Raji (cell line): ENCODE measurements around the gene TADA2B.

Source experiments
- POLR2A ChIP-seq: IDR thresholded peaks from 2 replicates; pipeline ENCODE4 v1.6.1; 2011; ENCODE audit warnings: low read depth, low read length, control low read depth; ENCODE audit not compliant: insufficient read depth

The TADA2B gene

DNA sequence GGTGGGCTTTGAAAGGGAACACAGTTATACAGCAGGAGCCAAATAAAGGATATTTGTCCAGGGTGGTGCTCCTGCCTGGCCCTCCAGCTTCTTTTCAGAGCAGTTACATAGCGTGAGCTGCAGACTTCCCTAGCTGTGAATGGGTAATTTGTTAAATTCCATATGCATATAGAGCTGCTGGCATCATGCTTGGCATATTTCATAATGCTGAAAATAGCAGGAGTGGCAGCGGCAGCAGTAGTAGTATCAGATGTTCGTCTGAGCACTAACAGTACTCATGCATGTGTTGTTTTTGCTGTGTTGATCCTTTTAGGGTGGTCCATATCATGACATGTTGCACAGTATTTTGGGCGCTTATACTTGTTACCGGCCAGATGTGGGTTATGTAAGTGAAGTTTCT is 33.6 kb upstream of the TADA2B start:
- TF ChIP-seq POLR2A = no peak

DNA sequence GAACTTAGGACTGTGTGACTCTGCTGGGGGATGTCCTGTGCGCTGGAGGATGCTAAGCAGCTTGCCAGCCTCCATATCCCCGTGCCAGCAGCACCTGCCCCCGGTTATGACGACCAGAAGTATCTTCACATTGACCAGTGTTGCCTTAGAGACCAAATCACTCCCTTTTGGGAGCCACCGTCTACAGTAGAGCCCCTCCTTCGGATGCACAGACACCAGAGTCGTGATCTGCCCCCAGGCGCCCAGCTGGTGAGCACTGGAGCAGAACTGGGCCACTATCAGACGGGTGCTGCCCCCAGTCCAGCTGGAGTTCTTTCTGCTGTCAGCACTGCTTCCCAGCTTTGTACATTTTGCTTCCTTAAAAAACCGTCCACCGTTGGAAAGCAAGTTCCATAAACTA is 30.0 kb upstream of the TADA2B start:
- no peak for TF ChIP-seq POLR2A

DNA sequence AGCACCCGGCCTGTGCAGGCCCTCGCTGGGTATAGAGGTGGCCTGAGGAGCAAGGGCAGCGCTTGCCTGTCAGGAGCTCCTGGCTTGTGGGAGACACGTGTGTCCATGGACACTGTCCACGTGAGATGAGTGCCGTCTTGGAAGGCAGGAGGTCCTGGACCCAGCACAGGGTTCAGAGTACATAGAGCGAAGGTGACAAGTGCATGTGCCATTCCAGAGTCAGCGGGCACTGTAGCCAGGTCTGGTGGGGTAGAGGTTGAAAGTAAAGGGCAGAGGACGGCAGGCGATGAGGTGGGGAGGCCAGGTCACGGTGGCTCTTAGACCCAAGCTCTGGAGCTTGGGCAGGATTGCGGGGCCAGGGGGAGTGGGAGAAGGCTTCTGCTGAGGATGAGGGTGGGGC is 28.4 kb upstream of the TADA2B start:
- no peak for TF ChIP-seq POLR2A

DNA sequence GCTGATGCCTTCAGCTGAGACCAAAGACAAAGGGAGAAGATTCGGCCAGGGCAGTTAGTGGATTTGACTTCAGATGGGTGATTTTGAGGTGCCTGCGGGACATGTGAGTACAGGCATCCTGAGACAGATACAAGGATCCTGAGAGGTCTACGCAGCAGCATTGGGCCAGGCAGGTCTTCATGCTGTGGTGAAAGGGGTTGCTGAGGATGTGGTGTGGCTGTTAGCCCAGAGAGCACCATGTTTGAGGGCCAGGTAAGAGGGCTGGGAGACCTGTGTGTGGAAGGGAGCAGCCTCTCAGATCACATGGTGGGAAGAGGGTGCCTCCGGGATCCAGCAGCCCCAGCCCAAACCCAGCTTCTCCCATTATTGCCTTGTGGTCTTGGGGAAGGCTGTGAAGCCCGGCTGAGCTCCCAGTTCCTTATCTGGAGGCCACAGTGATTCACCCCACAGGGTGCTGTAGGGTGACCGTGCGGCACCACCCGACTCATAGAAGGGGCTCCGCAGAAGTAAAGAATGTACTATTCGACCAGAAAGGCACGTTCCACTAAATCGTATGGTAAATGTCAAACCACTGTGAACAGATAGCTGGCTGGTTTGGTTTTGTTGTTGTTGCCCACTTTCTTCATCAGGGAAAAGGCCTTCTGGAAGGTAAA is 27.7 kb upstream of the TADA2B start:
- TF ChIP-seq POLR2A = no peak

DNA sequence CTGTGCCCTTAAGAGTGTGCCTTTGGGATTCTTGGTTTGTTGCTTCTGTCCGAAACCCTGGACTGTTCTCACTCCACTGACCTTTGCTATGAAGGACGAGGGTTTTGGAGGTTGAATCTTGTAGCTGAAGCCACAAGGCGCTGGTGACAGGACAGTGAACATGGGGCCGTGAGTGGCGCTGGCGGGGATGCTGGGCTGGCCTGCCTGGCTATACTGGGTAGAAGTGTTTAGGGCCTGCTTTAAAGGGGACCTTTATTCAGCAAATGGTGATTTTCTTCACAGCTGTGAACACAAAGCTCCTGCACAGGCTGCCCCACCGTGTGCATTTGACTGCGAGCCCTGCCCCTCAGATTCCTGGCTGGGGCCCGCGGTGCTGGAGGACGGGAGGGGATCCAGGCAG is 27.1 kb upstream of the TADA2B start:
- TF ChIP-seq POLR2A = no peak

DNA sequence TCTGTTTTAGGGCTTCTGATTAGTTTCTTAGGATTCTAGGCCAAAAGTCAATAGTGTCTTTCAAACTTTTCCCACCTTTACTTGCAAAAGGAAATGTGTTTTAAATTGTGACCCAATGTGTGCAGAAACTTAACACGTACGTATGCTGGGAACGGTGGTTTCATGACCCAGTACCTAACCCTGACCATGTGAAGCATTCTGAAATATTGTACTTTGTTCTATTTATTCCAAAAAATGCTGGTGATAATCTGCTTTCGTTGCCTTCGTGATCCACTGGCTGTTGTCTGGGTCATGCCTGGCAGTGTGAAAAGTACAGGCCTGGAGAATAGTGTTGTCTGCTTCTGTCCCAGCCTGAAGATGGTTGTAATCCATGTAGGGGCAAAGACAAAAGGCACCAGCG is 26.7 kb upstream of the TADA2B start:
- no peak for TF ChIP-seq POLR2A

DNA sequence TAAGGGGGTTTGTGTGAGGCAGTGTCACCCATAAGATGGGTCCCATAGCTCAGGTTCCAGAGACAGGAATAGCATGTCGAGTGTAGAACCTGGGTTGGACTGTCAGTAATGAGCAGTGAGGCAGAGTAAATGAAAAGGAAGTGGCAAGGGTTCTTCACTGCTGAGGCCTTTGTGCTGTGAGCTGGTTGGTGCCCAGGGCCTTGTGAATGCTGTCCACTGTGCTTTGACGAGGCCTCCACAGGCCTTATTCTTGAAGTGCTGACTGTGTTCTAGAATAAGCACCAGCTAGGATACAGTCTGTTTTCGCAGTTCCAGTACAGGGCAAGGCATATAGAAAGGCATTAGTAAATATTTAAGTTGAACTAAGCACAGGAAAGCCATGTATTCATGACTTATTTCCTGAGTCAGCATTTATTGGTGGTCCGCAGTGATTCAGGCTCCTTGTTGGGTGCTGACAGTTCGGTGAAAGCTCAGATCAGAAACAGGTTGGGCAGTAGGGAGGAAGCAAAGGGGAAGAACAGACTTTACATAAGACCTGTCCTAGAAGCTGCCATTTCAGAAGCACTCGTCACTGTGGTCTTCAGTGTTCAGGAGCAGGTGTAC is 25.6 kb upstream of the TADA2B start:
- no peak for TF ChIP-seq POLR2A

DNA sequence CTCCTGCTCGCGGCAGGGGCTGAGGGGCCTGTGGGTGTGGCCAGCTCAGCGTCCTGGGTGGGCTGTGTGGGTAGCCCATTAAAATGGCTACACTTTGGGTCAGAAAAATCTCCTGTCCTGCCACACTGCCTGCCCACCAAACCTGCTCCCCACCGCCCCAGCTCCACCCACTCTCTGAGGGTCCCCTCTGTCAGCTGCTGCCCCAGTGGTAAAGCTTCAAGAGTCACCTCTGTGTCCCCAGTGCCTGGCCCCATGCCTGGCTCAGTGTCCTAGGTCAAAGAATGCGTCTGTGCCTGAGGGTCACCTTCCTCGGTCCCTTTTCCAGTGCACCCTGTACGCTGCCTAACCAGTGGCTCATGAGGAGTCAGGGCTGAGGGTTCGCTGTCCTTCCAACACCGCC is 24.9 kb upstream of the TADA2B start:
- no peak for TF ChIP-seq POLR2A

DNA sequence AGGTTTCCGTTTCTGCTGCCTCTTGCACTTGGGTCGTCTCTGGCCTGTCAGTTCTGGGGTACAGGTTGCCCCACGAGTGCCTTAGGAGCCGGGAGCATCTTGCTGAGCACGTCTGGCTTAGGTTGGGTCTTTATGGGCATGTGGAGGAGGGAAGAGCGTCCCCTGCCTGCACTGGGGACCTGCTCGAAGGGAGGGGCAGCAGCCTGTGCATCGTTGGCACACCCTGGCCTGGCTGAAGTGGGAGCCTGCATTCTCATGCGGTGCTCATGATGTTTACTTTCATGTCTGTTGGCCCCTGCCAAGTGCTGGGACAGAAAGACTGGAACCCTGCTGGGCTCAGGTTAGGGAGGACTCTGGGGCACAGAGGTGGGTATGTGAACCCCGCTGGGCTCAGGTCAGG is 23.8 kb upstream of the TADA2B start:
- TF ChIP-seq POLR2A = no peak

DNA sequence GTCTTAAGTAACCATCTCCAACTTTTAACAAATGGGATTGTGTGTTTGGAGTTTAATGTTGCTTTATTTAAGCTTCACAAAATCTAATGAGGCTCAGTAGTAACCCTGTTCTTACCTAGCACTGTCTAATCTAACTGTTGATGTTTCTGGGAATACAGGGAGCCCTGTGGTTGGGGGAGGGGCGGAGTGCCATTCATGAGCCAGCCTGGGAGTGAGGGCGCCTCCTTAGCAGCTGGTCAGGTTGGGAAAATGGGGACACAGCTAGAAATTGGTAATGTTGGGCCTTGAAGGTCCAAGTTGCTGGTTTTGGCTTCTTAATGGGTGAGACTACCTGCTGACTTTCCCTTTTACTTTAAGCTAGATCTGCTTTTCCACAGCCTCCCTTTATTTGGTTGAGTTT is 22.9 kb upstream of the TADA2B start:
- TF ChIP-seq POLR2A = no peak

DNA sequence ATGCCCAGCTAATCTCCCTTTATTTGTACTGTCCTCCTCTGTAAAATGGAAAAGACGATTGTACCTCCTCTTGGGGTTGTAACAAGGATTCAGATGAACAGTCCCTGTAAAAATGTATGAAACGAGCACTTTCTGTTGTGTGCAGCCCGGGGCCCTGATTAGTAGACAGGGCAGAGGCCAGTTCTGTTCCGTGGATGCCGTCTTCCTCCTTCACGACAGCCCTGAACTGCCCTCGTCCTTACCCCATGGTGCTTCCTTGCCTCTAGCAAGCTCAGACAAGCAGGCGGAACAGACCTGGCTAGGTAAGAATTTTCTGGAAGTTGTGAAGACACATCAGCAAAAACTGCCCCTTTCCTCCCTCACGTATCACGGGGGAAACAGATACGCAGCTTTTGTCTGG is 22.3 kb upstream of the TADA2B start:
- no peak for TF ChIP-seq POLR2A

DNA sequence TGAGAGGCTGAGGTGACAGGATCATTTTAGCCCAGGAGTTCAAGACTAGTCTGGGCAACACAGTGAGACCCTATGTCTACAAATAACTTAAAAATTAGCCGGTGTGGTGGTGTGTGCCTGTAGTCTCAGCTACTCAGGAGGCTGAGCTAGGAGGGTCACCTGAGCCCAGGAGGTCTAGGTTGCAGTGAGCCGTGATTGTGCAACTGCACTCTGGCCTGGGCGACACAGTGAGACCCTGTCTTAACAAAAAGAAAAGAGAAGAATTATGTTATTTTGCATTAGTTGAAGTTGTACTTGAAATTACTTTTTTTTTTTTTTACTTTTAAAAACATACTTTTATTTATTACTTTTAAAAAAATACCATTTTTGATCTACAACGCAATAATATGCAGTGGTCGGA is 21.8 kb upstream of the TADA2B start:
- TF ChIP-seq POLR2A = no peak

DNA sequence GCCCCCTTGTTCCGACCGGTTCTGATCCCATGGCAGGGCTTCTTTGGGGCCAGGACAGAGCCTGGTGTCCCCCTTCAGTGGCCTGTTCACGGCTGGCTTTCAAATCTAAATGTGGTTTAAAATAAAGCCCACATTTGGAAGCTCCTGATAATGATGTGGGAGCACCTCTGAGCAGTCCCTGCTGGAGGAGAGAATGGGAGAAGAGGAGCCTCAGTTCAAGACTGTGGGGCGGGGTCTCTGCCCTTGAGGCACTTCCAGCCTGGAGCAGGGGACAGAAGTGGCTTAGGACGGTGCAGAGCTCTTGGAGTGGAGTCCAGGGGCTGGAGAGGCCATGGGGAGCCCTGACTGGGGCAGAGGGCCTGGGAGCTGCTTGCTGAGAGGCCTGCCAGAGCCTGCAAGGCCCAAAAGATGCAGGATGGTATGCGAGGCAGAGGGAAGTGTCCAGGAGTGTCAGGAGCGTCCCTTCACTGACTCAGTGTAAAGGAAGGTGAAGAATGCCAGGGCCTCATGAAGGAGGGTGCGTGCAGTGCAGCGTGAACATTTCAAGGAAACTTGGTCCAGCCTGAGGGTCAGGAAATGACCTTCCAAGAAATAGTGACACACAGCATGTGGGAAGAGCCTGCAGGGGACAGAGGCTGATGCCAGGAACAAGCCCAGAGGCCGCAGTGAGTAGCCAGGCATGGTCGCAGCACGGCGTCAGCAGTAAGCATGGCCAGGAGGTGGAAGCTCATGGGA is 21.1 kb upstream of the TADA2B start:
- no peak for TF ChIP-seq POLR2A

DNA sequence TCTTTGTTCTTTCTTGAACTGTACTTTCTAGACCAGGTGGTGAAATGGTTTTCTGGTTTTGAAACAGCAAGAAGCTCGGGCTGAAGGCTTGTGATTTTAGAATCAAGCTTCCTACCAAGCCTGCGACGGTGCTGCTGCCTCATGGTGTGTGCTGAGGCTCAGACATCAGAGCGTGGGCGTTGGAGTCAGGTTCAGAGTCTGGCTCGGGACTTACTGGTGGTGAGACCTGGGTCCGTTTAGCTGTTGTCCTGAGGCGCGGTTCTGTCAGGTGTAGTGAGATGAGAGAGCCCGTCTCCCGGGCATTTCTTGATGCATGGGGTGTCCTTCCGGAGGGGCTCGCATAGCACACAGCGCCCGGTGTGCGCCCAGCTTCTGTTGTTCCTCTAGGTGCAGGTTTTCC is 19.7 kb upstream of the TADA2B start:
- no peak for TF ChIP-seq POLR2A

DNA sequence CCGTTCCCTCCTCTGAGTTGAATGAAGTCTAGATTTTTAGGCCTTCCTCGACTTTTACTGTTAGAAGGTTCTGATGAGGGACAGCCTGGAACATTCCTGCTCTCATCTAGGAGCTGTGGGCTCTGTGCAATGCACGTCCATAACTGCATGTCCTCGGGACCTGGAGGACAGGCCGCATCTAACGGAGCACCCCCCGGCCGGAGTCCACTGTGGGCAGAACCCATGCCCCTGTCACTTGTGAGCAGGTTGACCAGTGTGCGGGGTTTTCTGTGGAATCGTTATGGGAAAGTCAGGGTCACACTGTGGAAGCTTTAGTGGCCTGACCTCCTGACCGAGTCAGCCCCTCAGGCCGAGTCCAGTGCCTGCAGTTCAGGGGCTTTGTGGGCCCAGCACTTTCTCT is 19.3 kb upstream of the TADA2B start:
- no peak for TF ChIP-seq POLR2A

DNA sequence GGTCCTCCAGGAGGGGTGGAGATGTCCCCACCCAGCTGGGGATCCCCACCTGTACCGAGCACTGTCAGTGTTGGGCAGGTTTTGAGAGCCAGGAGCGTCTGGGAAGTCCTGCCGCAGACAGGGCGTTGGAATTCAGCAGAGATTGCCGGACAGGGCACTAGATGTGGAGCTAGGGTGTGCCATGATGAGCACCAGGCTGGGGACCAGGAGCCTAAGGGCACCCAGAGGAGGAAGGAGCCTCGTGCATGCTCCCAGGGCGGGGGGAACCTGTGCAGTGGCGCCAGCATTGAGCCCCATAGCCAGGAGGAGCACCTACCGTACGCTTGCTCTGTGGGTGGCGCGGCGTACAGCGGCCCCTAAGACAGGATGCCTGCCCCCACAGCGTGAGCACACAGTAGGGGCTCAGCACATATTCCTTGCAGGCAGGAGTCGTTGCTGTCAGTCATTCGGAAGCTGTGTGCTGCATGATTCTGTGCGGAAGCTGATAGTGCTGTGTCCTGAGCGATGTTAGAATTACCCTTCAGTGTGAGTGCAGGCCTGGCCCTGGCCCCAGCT is 18.8 kb upstream of the TADA2B start:
- no peak for TF ChIP-seq POLR2A
